Endothelial cell (in vitro differentiated cells): Measurements from ENCODE around the gene TBL3. TPM values are rescaled to one million over a fixed set of nuclear protein-coding genes. Genes with fewer than 3 reads are reported as not detected.
A peak's percentile ranks its signal among the peaks of the same experiment; 100 is the strongest.

Experiments
- DNase-seq: peaks from one replicate; pipeline ENCODE4 v3.0.0; 2021; ENCODE audit warnings: low spot score
- H3K27ac Mint-ChIP-seq: one replicate; pipeline ENCODE4 v1.8.0; 2021; ENCODE audit warnings: mixed read lengths, inconsistent platforms; ENCODE audit not compliant: unreplicated experiment
- H3K27me3 Mint-ChIP-seq: one replicate; pipeline ENCODE4 v1.8.0; 2021; ENCODE audit warnings: mild to moderate bottlenecking, moderate library complexity, mixed read lengths, inconsistent platforms; ENCODE audit not compliant: unreplicated experiment
- H3K36me3 Mint-ChIP-seq: one replicate; pipeline ENCODE4 v1.8.0; 2021; ENCODE audit warnings: mild to moderate bottlenecking, low read depth, mixed read lengths, inconsistent platforms; ENCODE audit not compliant: unreplicated experiment
- H3K4me1 Mint-ChIP-seq: one replicate; pipeline ENCODE4 v1.8.0; 2021; ENCODE audit warnings: mild to moderate bottlenecking, mixed read lengths, inconsistent platforms; ENCODE audit not compliant: unreplicated experiment
- H3K4me3 Mint-ChIP-seq: one replicate; pipeline ENCODE4 v1.8.0; 2021; ENCODE audit warnings: mild to moderate bottlenecking, mixed read lengths, inconsistent platforms; ENCODE audit not compliant: unreplicated experiment
- H3K9me3 Mint-ChIP-seq: one replicate; pipeline ENCODE4 v1.8.0; 2021; ENCODE audit warnings: mixed read lengths, inconsistent platforms; ENCODE audit not compliant: unreplicated experiment
- CTCF ChIP-seq: fragments of 200-600 bp; sonication (generic); IDR thresholded peaks from one replicate; pipeline ENCODE4 v1.5.0; 2021; ENCODE audit warnings: antibody characterized with exemption; ENCODE audit not compliant: unreplicated experiment
- total RNA-seq: library from RNA; stranded (reverse); fragmentation: NEBNext Ultra II Directional; extraction: Animal tissue kit (Norgen Biotek cat#: 25700); gene quantifications from one replicate; pipeline ENCODE4 v1.2.1, GENCODE V29; 2021; ENCODE audit not compliant: unreplicated experiment

The TBL3 gene
- total RNA-seq, 1 donor from 2014 or later, result 25.0 TPM

- no peaks in the 10 kb centered on the region for H3K36me3 Mint-ChIP-seq
- no peak overlapping the region for H3K27ac Mint-ChIP-seq
- no peak for TF ChIP-seq CTCF
- no peak overlapping the region for H3K4me3 Mint-ChIP-seq
- H3K27me3 Mint-ChIP-seq, result peaks cover 14% of the 10 kb centered on the region
- H3K9me3 Mint-ChIP-seq, result no peaks in the 10 kb centered on the region
- no peaks in the 10 kb centered on the region for H3K4me1 Mint-ChIP-seq
- no peak for DNase-seq
These were observed 44.0 kb downstream of the TBL3 start for GRCh38 chr16:2015947-2016208.

- Mint-ChIP-seq H3K4me1 (no peaks in the 10 kb centered on the region), H3K9me3 (no peaks in the 10 kb centered on the region), H3K27me3 (peaks cover 16% of the 10 kb centered on the region), H3K4me3 (no peak overlapping the region), H3K36me3 (no peaks in the 10 kb centered on the region), H3K27ac (no peak overlapping the region)
- TF ChIP-seq CTCF, result peak; percentile 59
- DNase-seq, result no peak
These were observed 44.6 kb downstream of the TBL3 start for GRCh38 chr16:2016407-2016922.

GRCh38 chr16:2019518-2019920 is 47.7 kb downstream of the TBL3 start, which contains the start of gene NPW:
Gene NPW (plus strand): TSS chr16:2019785.
- peak within 1 kb of the TSS; percentile 82 for H3K4me3 Mint-ChIP-seq
- H3K9me3 Mint-ChIP-seq, result no peaks in the 10 kb centered on the region
- peaks cover 19% of the 10 kb centered on the region for H3K27me3 Mint-ChIP-seq
- no peak for TF ChIP-seq CTCF
- no peak for DNase-seq
- H3K4me1 Mint-ChIP-seq, result peaks cover 4% of the 10 kb centered on the region
- H3K27ac Mint-ChIP-seq, result no peak within 1 kb of the TSS
- no peaks in the 10 kb centered on the region for H3K36me3 Mint-ChIP-seq

GRCh38 chr16:2019921-2020831 is 48.3 kb downstream of the TBL3 start:
- TF ChIP-seq CTCF, result no peak
- Mint-ChIP-seq H3K4me3 (no peak overlapping the region), H3K4me1 (peaks cover 4% of the 10 kb centered on the region), H3K9me3 (no peaks in the 10 kb centered on the region), H3K36me3 (no peaks in the 10 kb centered on the region), H3K27ac (no peak overlapping the region), H3K27me3 (peaks cover 16% of the 10 kb centered on the region)
- no peak for DNase-seq

- DNase-seq, result peak; percentile 52
- Mint-ChIP-seq H3K9me3 (no peaks in the 10 kb centered on the region), H3K36me3 (no peaks in the 10 kb centered on the region), H3K27me3 (peaks cover 25% of the 10 kb centered on the region), H3K27ac (peak overlapping the region; percentile 61), H3K4me3 (peak overlapping the region; percentile 79), H3K4me1 (peaks cover 8% of the 10 kb centered on the region)
- TF ChIP-seq CTCF, result no peak
These were observed 50.9 kb downstream of the TBL3 start for GRCh38 chr16:2022723-2023091.
